Thyroid gland (tissue), 4 donors: ENCODE results near the gene NAALADL2.
"Not testable (repeated sequence)": the region's sequence is repeated elsewhere in the genome, so short reads cannot be mapped to it uniquely, and the experiment has no call there.

ENCODE experiments used
- POLR2A ChIP-seq, 2 donors: fragments of 450-650 bp; IDR thresholded peaks; one replicate each; pipeline ENCODE4 v1.6.1; 2017; ENCODE audit warnings: antibody characterized with exemption in 2 of 2, mild to moderate bottlenecking in 2 of 2, moderate library complexity in 1 of 2
- TF ChIP-seq, protein P1 (sequence below), 6 experiments: fragments of 200-600 bp in 3 of 6; fragments of 450-650 bp in 3 of 6; sonication (generic) in 3 of 6; IDR thresholded peaks; one replicate each; pipeline ENCODE4 v1.5.1; 2016 to 2019; ENCODE audit warnings: antibody characterized with exemption in 6 of 6, mild to moderate bottlenecking in 2 of 6, inconsistent platforms in 1 of 6, moderate library complexity in 1 of 6

DNA sequence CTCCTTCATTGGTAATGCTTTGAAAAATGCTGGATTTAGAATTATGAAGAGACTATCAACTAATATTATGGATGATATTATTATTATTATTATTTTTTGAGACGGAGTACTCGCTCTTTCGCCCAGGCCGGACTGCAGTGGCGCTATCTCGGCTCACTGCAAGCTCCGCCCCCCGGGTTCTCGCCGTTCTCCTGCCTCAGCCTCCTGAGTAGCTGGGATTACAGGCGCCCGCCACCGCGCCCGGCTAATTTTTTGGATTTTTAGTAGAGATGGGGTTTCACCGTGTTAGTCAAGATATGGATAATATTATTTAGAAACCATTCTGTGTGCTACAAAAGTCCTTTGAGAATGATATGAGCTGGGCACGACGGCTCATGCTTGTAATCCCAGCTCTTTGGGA lies 512.1 kb downstream of the NAALADL2 start:
- TF ChIP-seq, protein P1, sequence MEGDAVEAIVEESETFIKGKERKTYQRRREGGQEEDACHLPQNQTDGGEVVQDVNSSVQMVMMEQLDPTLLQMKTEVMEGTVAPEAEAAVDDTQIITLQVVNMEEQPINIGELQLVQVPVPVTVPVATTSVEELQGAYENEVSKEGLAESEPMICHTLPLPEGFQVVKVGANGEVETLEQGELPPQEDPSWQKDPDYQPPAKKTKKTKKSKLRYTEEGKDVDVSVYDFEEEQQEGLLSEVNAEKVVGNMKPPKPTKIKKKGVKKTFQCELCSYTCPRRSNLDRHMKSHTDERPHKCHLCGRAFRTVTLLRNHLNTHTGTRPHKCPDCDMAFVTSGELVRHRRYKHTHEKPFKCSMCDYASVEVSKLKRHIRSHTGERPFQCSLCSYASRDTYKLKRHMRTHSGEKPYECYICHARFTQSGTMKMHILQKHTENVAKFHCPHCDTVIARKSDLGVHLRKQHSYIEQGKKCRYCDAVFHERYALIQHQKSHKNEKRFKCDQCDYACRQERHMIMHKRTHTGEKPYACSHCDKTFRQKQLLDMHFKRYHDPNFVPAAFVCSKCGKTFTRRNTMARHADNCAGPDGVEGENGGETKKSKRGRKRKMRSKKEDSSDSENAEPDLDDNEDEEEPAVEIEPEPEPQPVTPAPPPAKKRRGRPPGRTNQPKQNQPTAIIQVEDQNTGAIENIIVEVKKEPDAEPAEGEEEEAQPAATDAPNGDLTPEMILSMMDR (IDR thresholded peaks at IDR 0.05) = not testable (repeated sequence)
- TF ChIP-seq POLR2A (IDR thresholded peaks at IDR 0.05) = not testable (repeated sequence)
